HG03159 (cell line): ENCODE data around the gene TMEM72.

Source experiments
- ATAC-seq: cut with Tn5 transposase; IDR thresholded peaks from one replicate; pipeline ENCODE4 v1.9.1; 2021; ENCODE audit warnings: mild to moderate bottlenecking, moderate library complexity; ENCODE audit not compliant: unreplicated experiment

Gene TMEM72

GRCh38 chr10:44888886-44889285, 22.3 kb upstream of the TMEM72 start:
- no peak for ATAC-seq

- no peak for ATAC-seq
Observed at GRCh38 chr10:44889834-44890233, 21.3 kb upstream of the TMEM72 start.

DNA sequence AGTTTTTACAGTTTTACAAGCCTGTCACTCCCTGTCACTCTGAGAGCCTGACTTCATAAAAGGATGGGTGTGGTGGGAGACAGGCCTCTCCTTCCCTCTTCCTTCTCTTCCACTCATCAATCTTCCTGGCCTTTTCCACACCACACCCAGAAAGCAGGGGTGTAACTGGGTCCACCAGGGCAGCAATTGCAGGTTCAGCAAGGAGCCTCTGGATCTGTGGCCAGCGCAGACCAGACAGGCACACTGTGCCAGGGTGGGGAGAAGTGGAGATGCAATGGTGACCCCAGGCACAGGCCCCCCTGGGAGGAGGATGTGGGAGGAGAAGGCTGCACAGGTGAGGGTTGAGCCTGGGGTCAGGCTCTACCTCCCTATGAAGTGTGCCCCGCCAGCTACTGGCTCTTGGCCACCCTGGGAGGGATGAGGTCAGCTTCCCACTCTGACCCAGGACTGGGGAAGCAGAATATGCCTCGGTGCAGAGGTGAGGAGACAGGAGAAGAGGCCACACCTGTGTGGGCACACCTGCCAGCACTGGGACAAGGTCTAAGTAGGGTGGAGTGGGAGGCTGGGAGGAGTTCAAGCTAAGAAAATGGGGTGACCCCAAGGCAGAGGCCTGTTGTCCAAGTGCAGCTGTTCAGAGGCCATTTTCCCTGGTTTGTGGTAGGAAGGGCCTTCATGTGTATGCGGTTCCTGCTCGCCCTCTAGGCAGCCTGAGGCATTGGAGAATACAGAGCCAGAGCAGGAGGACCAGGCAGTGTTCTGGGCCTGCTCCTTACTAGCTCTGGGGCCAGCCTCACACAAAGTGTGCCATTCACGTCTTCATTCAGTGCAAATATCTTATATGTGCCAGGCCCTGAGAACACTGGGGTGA, 20.2 kb upstream of the TMEM72 start:
- no peak for ATAC-seq

DNA sequence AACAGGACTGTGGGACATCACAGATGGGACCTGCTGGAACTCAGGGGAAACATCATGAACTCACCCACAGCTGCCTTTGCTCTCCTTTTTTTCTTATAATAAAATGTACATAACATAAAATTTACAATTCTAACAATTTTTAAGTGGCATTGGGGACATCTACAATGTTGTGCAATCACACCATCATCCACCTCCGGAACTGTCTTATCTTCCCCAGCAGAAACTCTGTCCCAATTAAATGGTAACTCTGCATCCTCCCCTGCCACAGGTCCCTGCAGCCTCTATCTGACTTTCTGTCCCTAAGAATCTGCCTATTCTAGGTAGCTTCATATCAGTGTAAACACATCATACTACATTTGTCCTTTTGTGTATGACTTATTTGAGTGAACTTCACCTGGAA, 19.4 kb upstream of the TMEM72 start:
- no peak for ATAC-seq

GRCh38 chr10:44893604-44894468, 17.3 kb upstream of the TMEM72 start:
- no peak for ATAC-seq

GRCh38 chr10:44894691-44895090, 16.4 kb upstream of the TMEM72 start:
- ATAC-seq, result no peak

DNA sequence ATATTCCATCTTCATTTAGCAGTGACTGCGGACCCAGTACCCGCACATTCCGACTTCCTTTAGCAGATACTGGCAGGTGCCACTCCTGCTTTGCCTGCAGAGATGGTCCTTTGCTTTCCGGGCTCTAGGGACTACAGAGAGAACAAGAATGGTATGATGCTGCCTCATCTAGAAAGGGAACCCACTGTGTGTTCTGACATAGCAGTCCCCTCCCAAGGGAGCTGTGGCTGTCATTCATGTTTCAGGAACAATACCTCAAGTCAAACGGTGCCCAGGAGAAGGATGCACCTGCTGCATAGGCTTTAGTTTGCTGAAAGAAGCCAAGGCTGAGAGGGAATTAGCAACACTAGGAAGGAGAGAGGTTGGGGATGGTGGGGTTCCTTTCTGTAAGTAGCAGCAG, 15.9 kb upstream of the TMEM72 start:
- ATAC-seq, result no peak

- ATAC-seq, result no peak
Observed at GRCh38 chr10:44897049-44897448, 14.1 kb upstream of the TMEM72 start.

DNA sequence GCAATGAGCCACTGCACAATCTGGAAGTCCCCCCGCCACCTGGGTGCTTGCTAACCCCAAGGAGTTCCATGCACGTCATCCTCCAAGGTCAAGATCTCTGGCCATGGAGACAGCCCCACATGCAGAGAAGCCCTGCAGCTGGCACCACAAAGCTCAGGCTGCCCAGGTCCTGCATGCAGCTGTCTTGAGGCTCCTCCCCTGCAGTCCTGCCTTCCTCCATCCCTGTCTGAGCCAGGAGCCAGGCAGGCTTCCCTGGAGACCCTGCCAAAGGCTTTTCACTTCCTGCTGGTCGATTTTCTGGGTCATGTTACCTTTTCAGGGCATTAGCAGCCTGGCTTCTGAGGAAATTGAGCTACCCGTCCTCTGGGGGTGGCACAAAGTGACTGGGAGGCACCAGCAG, 12.5 kb upstream of the TMEM72 start:
- no peak for ATAC-seq

- ATAC-seq, result no peak
Observed at GRCh38 chr10:44899450-44900080, 11.6 kb upstream of the TMEM72 start.

DNA sequence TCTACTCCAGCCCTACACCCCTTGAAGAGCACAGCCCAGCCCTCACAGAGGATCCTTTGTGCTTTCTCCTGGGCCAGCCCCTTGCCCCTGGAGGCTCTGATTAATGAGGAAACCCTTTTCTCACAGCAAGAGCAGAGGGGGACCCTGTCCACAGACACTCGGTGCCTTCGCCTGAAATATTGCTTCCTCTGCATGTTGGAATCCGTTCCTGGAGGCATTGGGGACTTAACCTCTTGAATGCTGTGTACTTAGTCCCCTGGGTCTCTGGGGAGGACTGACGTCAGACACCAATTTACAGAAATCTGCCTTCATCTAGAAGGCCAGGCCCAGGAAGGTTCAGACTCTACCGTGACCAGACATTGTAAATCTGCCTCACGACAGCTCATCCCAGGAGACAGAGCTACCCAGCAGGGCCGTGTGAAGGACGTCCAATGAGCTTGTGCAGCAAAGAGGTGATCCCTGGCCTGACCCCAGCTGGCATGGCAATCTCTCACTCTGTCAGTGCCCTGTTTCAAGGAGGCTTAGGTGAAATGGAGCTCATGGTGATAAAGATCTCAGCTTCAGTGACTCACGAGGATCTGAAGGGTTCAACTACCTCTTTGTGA, 8.1 kb upstream of the TMEM72 start:
- ATAC-seq, result no peak

DNA sequence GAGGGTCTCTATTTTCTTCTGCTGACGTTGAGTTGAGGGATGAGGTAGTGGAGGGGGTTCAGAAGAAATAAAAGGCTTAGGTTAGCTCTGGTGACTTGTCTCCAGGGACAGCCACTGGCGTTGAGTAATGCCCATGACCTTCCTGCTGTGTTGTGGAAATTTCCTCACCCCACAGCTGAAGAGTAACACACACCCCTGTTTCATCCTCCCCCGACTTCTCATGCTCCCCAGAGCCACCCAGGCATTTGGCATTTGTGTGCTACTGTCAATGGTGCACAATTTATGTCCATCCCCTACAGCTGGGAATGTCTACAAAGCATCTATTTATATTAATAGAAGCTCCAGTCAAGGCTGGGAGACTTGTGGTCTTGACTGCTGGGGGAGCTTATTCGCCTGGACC, 4.7 kb upstream of the TMEM72 start:
- no peak for ATAC-seq

DNA sequence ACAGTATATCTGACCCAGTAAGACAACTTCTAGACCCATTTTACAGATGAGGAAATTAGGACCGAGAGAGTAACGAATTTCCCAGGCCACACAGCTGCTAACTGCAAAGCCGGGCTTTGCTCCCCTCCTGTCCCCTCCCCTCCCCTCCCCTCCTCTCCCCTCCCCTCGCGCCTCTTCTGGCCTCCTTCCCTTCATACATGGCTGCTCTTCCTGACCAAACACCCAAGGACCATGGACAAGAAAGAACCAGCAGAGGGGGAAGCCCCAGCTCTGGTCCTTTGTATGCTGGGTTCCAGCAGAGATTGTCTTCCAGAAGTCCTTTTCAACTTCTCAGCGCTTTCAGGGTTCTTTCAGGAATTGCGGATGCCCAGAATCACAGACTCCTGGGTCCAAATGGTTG, 3.6 kb upstream of the TMEM72 start:
- ATAC-seq, result no peak

GRCh38 chr10:44908066-44908749, 2.9 kb upstream of the TMEM72 start:
- no peak for ATAC-seq

DNA sequence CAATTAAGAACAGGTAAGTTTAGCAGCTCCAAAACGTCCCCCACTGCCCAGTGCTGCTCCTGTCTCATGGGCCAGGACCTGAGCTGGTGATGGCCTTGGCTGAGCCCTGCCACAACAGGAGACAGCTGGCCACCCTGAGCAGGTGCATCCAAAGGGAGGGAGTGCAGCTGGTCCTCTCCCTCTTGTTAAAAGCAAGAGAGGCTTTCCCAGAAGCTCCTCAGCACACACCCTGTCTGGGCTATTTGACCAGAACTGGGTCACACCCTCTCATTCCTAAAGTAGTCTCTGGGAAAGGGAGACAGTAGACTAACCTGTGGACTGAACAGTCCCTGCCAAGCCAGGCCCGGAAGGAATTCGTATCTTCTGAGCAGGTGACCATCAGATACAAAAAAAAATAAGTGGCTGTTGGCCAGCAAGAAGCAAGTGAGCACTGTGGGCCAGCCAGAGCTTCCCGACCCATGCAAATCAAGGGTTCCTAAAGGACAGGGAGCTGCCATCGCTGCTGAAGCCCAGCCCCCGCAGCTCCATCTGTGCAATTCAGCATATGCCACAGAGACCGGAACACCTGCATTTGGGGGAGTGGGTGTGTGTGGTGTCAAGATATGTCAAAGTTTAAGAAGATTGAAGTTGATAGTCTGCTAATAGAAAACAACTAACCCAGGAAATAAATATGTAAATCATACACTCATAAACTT, 2.1 kb upstream of the TMEM72 start:
- ATAC-seq, result no peak

DNA sequence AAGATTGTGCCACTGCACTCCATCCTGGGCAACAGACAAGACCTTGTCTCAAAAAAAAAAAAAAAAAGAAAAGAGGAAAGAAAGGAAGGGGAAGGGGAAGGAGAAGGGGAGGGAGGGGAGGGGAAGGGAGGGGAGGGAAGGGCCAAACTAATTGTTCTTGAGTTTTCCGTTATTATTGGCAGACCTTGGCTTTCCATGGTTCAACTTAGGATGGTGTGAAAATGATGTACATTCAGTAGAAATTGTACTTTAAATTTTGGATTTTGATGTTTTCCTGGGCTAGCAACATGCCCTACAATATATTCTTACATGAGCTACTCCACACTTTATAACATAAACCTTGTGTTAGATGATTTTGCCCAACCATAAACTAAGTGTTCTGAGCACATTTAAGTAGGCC, 1.2 kb upstream of the TMEM72 start:
- ATAC-seq, result no peak

GRCh38 chr10:44910602-44911001, 535 bp upstream of the TMEM72 start:
- no peak for ATAC-seq

DNA sequence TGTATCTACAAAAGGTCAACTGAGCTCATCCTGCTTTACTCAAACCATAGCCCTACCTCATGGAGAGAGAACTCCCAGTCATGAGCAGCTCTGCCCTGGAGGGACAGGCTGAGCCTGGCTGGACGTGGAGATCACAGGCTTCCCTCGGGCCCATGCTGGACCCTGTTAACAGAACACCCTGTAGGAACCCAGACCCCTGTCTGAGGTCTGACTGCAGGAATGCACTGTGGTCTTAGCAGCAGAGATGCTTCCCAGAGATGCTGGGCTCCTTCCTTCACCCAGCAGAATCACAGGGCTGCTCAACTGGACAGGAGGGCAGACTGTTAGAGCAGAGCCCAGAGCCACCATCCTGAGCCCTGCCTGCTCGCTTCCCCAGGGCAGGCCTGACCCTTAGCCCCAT, 814 bp downstream of the TMEM72 start:
- ATAC-seq, result no peak

- no peak for ATAC-seq
Observed at GRCh38 chr10:44913350-44914081, 2.4 kb downstream of the TMEM72 start.
